Ovary (tissue), 3 donors: ENCODE data around the gene STK10.

Experiments used
- POLR2A ChIP-seq: fragments of 450-650 bp; IDR thresholded peaks from one replicate; pipeline ENCODE4 v1.6.1; 2017; ENCODE audit warnings: antibody characterized with exemption, mild to moderate bottlenecking, moderate library complexity
- TF ChIP-seq, protein P1 (sequence below), 3 donors: fragments of 450-650 bp in 2 of 3; fragments of 200-600 bp in 1 of 3; IDR thresholded peaks; one replicate each; pipeline versions ENCODE4 v1.5.1 to v1.8.0; 2016 to 2022; ENCODE audit warnings: antibody characterized with exemption in 3 of 3, mild to moderate bottlenecking in 1 of 3
- donor health status: DM: no; HTN: no; CAD: no.

DNA sequence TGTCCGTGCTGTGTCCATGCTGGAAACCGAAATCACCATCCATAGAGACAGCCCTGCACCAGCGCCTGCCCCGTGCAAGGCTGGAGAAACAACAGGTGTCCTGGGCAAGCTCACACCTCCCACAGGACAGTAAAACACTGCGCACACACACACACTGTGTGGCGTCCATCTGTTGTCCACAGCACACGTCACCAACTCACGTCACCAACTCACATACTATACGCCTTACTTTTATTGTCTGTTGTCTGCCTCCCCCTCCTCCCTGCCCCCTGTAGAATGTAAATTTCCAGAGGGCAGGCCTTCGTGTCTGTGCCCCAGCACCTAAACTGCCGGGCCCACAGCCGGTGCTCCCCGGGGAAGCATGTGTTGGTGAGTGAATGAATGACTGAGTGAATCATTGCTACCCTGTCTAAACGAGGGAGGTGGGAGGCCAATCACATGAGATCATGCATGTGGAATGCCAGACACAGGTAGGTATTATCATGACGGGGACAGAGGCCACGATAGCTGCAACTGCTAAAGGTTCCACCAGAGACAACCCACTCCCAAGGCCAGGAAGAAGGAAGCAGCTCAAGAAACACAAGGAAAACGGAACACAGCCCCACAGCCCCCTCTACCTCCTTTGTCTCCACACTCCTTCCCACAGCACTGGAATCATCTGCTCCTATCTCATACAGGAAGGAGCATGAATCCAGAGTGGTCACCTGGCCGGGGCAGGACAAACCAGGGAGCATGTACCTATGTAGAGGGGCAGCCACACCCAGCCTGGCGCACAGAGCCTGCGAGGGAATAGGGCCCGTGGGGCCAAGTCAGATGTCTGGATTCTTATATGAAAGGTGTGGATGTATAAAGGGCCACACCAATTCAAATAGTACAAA is 41.9 kb downstream of the STK10 start:
- TF ChIP-seq, protein P1, sequence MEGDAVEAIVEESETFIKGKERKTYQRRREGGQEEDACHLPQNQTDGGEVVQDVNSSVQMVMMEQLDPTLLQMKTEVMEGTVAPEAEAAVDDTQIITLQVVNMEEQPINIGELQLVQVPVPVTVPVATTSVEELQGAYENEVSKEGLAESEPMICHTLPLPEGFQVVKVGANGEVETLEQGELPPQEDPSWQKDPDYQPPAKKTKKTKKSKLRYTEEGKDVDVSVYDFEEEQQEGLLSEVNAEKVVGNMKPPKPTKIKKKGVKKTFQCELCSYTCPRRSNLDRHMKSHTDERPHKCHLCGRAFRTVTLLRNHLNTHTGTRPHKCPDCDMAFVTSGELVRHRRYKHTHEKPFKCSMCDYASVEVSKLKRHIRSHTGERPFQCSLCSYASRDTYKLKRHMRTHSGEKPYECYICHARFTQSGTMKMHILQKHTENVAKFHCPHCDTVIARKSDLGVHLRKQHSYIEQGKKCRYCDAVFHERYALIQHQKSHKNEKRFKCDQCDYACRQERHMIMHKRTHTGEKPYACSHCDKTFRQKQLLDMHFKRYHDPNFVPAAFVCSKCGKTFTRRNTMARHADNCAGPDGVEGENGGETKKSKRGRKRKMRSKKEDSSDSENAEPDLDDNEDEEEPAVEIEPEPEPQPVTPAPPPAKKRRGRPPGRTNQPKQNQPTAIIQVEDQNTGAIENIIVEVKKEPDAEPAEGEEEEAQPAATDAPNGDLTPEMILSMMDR (IDR thresholded peaks at IDR 0.05) = no peak
- no peak for TF ChIP-seq POLR2A
